Epithelial cell of proximal tubule (primary cell): ENCODE measurements around the gene C9orf85. TPM values are rescaled to one million over a fixed set of nuclear protein-coding genes. Genes with fewer than 3 reads are reported as not detected.

Experiments used
- DNase-seq: peaks from one replicate; pipeline ENCODE4 v3.0.0-alpha.2; 2011; ENCODE audit warnings: low read depth
- H3K4me3 ChIP-seq: 2 replicates; pipeline ENCODE4 v1.5.1; 2011; ENCODE audit warnings: low read depth, mild to moderate bottlenecking, low read length
- total RNA-seq: library from RNA; depleted of rRNA; stranded (reverse); fragments of >200 nt; gene quantifications from 2 replicates; pipeline ENCODE4 v1.2.3, GENCODE V29; 2015
- TF ChIP-seq, protein P1 (sequence below): conservative IDR thresholded peaks from 2 replicates; pipeline ENCODE4 v1.5.1; 2012; ENCODE audit warnings: low read depth, mild to moderate bottlenecking, low read length

C9orf85 gene
- total RNA-seq, 1 donor from 2014 or later = 12.9 TPM

DNA sequence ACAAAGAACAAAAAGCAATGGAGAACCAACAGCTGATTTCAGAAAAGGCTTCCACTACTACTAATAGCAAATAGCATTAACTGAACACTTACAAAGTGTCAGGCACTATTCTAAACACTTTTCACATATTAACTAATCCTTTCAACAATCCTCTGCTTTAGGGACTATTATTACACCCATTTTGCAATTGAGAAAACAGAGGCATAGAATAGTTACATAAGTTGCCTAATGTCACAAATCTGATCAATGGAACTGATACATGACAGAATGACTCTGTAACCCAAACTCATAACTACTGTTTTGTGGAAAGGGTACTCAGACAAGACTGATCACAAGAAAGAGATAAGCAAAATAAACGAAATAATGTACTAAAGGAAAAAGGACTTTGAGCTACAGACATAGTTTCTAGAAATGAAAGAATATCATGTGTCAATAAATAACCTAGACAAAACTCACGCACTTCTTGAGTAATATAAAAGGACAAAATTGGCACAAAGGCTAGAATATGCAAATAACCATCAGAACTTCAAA lies 31.7 kb upstream of the C9orf85 start:
- no peak overlapping the region for H3K4me3 ChIP-seq
- TF ChIP-seq, protein P1, sequence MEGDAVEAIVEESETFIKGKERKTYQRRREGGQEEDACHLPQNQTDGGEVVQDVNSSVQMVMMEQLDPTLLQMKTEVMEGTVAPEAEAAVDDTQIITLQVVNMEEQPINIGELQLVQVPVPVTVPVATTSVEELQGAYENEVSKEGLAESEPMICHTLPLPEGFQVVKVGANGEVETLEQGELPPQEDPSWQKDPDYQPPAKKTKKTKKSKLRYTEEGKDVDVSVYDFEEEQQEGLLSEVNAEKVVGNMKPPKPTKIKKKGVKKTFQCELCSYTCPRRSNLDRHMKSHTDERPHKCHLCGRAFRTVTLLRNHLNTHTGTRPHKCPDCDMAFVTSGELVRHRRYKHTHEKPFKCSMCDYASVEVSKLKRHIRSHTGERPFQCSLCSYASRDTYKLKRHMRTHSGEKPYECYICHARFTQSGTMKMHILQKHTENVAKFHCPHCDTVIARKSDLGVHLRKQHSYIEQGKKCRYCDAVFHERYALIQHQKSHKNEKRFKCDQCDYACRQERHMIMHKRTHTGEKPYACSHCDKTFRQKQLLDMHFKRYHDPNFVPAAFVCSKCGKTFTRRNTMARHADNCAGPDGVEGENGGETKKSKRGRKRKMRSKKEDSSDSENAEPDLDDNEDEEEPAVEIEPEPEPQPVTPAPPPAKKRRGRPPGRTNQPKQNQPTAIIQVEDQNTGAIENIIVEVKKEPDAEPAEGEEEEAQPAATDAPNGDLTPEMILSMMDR = no peak
- no peak for DNase-seq

GRCh38 chr9:71884005-71884404 lies 27.4 kb upstream of the C9orf85 start:
- no peak overlapping the region for H3K4me3 ChIP-seq
- no peak for DNase-seq
- TF ChIP-seq, protein P1 = no peak

DNA sequence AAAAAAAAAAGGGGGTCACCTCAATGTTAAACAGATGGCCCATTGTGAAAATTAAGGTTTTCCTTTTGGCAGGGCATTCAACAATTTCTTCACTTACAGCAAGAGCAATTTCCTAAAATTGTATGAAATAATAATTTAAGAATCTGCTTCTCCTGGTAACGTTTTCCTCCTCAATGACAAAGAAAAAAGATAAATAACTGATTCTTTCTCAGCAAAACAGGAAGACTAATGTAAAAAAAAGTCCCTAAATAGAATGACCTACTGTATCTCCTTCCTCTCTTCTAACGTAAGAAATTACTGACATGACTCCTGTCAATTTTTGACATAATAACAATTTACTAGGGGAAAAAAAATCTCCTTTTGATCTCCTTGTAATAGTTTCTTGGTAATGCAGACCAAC lies 26.0 kb upstream of the C9orf85 start:
- DNase-seq = no peak
- no peak overlapping the region for H3K4me3 ChIP-seq
- TF ChIP-seq, protein P1 = no peak

GRCh38 chr9:71886015-71886414 lies 25.4 kb upstream of the C9orf85 start:
- TF ChIP-seq, protein P1 = no peak
- no peak overlapping the region for H3K4me3 ChIP-seq
- DNase-seq = no peak

- DNase-seq = no peak
- TF ChIP-seq, protein P1 = no peak
- no peak overlapping the region for H3K4me3 ChIP-seq
Measured at GRCh38 chr9:71886541-71886940, 24.9 kb upstream of the C9orf85 start.

GRCh38 chr9:71887362-71887761 lies 24.1 kb upstream of the C9orf85 start:
- DNase-seq = no peak
- TF ChIP-seq, protein P1 = no peak
- H3K4me3 ChIP-seq = no peak overlapping the region

DNA sequence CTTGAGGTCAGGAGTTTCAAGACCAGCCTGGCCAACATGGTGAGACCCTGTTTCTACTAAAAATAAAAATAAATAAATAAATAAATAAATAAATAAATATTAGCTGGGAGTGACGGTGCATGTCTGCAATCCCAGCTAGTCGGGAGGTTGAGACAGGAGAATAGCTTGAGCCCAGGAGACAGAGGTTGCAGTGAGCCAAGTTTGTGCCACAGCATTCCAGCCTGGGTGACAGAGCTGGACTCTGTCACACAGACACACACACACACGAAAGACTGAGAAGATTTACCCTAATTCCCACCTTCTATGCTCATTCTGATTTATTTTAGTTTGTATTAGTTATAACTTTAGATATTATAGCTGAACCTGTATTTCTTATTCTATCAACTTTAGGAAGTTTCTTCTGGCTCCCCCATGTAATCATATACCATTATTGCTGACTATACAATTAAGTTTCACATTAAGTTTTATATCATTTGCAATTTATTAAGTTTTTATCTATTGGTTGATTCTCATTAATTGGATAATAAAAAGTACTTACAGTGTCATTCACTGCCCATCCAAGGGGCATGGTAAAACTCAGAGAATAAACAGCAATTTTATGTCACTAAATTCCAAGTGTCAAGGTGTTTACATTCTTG lies 21.3 kb upstream of the C9orf85 start:
- TF ChIP-seq, protein P1 = no peak
- no peak overlapping the region for H3K4me3 ChIP-seq
- DNase-seq = no peak
